ENCODE results near the gene ECI1.

The ECI1 gene, protein sequence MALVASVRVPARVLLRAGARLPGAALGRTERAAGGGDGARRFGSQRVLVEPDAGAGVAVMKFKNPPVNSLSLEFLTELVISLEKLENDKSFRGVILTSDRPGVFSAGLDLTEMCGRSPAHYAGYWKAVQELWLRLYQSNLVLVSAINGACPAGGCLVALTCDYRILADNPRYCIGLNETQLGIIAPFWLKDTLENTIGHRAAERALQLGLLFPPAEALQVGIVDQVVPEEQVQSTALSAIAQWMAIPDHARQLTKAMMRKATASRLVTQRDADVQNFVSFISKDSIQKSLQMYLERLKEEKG

DNA sequence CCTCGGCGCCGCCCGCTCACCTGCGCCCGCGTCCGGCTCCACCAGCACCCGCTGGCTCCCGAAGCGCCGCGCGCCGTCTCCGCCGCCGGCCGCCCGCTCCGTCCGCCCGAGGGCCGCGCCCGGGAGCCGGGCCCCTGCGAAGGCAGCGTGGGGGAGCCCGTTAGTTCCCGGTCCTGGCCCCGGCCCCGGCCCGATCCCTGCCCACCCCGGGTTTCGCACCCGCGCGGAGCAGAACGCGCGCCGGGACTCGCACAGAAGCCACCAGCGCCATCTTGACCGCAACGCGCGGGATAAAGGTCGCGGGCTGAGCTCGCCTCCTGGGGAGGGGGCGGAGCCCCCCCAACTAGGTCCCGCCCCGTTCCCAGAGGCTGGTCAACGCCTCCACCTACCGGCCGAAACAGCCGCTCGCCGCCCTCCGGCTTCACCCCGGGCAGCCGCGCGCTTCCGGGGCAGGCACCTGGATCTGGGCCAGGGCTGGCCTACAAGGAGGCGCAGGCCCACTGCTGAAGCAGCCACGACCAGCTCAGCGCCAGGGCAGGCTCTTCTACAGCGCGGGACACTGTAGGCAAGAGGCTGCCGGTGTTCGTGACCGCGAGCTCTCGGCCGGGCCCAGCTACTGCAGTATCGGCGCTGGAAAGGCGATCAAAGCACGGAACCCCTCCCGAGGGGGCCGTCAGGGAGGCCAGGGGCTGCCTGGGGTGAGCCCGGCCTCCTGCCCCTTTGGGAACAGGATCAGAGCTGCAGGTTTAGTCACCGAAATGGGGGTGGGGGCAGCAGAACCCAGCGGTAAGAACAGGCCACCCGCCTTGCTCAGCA is at the start of gene ECI1:
ECI1 (minus strand) TSS at position 292 of the 816 bp plus-strand sequence; CDS start at position 271, 21 bp downstream.
- peak; percentile 90 for DNase-seq

DNA sequence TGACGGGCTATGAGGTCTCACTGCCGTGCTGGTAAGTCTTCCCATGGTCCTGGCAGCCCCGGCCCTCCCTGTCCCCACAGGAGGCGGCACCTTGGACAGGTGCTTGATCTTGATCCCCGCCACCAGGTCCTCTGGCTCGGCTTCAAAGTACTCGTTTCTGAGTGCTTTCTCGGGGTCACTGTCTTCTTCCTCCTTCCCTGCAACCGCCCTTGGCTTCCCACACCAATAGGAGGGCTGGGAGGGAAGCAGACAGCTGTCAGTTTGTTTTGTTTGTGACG is 48.5 kb upstream of the ECI1 start:
- no peak for DNase-seq

DNA sequence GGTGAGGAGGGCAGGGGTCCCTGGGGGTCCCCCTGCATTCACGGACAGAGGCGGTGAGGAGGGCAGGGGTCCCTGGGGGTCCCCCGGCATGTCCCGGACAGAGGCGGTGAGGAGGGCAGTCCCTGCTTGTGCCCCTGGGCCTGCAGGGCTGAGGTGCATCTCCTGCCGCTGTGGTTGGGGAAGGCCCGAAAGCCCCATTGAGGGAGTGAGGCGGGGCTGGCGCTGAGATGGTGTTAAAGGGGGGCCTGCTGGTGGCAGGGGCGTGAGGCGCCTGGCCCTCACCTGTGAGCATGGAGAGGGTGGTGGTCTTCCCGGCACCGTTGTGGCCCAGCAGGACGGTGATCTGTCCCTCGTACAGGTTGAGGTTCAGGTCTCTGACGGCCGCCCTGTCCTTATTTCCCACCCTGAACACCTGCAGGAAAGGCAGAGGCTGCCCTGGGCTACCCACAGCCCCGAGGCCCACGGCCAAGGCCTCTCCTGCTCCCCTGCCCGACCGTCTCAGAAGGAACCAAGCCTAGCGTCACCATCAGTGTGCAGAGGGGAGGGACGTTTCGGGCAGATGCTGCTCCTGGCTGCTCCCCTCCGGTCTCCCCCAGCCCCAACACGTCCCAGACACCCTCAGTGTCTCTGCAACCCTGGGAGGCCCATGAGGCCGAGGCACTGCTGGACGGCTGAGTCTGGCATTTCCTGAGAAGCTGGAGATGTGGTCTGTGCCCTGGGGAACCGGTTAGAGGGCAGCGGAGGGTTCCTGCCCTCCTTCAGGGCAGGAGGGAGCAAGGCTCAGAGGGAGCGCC is 47.9 kb upstream of the ECI1 start:
- no peak for DNase-seq

DNA sequence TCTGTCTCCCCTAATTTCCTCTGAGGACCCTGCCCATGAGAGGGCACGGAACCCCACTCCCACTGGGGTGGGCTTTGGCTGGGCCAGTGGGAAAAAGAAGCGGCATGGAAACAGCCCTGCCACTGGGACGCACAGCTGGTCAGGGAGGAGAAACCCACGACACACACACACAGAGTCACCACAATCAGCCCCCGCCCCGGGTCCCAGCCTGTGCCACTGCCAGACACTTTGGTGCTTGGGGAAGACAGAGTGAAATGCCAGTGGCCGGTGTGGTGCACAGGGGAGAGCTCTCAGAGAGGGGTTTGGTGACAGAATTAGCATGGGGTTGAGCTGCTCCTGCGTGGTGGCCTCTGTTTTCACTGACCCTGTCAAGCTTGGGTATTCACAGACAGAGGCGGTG is 47.2 kb upstream of the ECI1 start:
- no peak for DNase-seq

DNA sequence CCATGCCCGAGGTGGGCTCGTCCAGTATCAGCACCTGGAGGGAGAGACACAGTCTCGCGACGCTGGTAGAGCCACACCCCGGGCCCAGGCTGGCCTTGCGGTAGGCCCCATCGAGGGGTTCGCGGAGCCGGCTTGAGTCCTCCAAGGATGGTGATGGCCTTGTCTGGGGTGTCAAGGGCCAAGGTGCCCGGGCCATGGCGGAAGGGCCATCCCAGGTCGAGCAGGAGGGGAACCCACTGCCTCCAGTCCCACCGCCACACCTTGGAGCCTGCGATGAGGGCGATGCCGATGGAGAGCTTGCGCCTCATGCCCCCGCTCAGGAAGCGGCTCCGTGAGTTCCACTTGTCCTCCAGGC is 46.1 kb upstream of the ECI1 start:
- DNase-seq, result no peak

DNA sequence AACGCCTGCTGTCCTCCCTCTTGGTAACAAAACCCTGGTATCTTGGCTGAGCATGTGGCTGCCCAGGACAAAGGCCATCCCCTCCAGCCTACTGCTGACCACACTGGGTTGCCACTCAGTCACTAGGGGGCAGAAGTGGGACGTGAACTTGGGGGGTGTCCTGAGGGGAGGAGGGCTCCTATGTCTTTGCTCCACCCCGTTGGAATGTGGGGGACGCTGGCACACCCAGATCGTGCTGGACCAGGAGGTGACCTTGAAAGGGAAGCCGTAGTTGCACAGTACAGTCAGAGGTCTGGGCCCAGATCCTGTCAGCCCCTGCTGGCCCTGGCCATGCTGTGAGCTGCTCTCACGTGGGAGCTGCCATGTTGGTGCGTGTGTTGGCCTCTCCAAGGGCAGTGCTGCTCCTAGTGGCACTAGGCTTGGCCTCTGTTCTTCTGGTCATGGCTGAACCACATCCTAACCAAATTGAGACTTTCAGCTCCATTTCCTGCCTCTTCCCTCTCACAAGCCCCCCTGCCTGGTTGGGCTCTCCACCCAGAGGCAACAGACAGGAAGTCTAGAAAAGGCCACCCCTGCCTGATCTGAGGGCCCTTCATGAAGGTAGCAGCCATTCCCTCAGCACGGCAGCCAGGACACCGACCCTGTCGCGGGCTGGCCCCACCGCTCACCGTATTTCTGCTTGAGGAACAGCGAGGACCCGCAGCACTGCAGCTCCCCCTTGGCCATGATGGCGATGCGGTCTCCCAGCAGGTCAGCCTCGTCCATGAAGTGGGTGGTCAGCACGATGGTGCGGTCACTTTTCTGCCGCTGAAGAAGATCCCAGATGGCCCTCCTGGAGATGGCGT is 45.5 kb upstream of the ECI1 start:
- peak; percentile 8 for DNase-seq

DNA sequence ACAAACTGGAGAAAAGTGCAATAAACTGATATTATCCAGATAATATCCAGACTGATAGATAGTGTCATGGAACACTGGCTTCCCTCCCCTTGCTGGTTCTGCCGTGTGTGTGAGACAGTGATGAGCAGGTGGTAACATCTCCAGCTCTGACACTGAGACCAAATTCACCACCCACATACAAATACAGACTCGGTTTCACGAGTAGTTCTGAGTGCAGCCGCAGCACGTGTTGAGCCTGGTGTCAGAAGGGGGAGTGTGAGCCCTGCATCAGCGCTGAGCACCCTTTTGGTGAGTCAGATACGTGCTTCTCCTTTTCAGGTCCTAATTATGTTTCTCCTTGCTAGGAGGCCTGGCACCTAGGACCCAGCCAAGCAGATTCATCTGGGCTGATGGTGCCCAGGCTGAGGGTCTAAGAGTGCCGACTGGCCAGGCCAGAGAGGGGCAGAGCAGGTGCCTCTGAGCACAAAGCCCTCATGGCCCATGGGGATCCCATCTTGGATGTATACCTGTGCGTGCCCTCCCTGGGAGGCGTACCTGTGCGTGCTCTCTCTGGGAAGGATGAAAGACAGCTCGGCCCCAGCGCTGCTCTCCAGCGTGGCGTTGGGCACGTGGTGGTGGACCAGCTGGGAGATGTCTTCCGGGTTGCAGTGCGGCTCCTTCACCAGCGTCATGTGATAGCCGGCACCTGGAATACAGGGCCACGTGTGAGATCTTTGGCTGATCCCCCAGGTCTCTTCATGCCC is 43.8 kb upstream of the ECI1 start:
- DNase-seq, result peak; percentile 4

DNA sequence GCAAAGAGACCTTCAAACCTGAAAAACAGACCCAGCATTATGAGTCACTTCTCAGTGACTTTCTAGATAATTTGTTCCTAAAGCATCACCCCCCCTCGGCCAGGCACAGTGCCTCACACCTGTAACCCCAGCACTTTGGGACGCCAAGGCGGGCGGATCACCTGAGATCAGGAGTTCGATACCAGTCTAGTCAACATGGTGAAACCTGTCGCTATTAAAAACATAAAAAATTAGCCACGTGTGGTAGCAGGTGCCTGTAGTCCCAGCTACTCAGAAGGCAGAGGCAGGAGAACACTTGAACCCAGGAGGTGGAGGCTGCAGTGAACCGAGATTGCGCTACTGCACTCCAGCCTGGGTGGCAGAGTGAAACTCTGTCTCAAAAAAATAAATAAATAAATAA is 40.8 kb upstream of the ECI1 start:
- no peak for DNase-seq

DNA sequence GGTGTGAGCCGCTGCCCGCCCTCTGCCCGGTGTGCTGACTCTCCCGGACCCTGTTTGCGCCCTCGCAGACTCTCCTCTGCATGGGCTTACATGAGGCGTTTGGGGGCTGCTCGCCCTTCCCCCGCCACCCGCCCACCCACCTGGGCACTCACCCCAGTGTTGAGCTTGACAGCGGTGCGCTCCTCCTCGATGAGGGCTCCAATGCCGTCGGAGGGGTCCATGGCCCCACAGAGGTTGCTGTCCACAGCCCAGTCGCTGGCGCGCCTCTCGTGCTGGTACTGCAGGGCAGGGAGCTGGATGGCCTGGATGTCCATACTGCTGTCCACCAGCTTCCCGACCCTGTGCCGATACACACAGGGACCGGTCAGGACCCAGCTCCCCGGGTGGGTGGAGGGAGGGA is 37.9 kb upstream of the ECI1 start:
- no peak for DNase-seq

DNA sequence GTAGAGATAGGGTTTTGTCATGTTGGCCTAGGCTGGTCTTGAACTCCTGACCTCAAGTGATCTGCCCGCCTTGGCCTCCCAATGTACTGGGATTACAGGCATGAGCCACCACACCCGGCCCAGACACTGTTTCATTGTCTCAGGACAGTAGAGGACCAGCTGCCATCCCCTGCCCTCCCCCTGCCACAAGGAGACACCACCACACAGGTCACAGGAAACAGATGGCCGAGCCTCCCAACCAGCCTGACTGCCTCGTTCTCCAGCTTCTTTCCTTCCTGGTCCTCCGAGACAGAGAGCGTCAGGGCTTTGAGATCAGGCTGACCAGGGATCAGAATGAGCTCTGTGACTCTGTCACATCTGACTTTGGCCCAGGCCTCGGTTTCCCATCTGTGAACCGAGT is 37.3 kb upstream of the ECI1 start:
- no peak for DNase-seq

DNA sequence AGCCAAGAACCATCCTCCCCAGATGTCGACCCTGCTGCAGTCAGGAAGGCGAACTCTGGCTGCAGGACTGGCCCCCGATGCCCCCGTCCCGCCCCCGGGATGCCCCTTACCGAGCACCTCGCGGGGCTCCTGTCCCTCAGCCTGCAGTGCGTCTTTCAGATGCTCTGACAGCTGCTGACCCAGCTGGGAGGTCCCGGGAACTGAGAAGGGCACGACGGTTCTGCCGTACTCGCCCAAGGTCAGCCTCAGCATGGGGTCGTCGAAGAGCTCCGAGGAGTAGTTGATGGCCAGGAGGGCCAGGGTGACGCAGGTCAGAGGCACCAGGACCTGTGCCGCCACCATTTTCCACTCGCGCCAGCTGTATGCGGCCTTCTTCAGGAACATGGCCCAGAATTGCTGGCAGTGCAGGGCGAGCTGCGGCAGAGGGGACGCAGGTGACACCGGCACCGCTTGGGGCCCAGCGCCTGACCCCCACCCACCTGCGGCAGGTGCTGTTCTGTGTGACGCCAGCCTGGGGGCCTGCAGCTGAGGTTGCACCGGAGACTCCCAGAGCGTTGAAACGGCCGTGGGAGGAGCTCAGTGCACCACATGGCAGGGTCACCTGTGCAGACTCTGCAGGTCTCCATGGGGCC is 36.6 kb upstream of the ECI1 start:
- DNase-seq, result no peak

DNA sequence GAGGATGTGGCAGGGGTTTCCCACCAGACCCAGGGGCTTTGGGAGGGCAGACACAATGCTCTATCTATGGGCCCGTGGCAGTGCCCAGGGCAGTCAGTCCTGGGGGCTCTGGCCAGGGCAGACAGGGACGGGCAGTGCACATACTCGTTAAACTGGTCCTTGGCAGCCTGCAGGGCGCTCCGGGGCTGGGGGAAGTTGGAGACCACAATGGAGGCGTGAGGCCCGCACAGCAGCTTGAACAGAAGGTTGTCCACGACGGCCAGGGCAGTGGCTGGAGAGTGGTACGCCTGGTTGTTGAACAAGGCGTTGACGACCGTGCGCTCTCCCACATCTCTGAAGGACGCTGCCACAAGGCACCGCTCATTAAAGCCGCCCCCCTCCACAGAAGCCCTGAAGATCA is 35.2 kb upstream of the ECI1 start:
- DNase-seq, result no peak

DNA sequence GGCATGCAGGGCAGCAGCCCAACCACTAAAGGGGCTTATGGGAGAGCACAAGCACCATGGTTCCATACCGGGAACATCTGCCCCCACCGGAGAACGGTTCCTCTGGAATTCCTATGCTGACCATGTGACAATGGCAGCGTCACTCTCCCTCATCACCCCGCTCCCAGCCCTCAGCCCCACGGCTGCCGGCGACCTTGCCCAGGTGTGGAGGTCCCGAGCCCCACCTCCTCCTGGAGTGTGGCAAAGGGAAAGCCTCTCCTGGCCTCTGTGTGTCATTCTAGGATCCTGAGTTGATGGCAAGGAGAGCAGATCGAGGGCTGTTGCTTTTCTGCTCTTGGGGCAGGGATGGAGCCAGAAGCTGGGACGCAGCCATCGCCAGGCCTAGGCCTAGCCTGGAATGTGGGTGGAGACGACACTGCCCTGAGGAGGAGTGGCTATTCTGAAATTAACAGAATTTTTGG is 34.4 kb upstream of the ECI1 start:
- no peak for DNase-seq

DNA sequence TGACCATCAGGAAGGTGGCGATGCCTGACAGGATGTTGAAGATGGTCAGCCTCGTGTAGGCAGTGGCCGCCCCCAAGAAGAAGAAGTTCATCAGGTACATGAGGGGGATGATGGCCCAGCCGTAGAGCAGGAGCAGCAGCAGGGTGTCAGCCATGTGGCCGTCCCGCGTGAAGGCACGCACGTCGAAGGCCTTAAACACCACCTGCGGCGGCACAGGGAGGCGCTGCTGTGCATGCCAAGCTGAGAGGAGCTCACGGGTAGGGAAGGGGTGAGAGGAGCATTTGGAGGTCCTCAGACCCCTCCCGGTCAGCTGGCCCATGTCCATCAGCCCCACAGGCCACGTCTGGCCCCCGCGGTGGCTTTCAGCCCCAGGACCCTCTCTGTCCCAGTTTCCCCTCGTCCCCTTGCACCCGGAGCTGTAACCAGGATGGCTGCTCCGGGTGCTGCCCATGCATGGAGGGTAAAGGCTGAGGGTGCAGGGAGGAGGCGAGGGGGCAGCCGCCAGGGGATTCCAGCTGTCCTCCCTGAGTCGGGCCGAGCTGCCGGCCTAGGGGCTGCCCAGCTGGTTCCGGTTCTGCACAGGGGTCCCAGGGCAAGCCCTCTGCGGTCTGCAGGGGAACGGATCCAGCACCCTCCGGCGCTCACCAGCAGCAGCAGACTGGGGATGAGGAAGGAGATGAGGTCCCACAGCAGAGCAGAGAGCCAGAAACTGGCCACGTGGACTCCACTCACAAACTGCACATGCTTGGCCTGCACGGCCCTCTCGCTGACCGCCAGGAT is 33.6 kb upstream of the ECI1 start:
- no peak for DNase-seq

DNA sequence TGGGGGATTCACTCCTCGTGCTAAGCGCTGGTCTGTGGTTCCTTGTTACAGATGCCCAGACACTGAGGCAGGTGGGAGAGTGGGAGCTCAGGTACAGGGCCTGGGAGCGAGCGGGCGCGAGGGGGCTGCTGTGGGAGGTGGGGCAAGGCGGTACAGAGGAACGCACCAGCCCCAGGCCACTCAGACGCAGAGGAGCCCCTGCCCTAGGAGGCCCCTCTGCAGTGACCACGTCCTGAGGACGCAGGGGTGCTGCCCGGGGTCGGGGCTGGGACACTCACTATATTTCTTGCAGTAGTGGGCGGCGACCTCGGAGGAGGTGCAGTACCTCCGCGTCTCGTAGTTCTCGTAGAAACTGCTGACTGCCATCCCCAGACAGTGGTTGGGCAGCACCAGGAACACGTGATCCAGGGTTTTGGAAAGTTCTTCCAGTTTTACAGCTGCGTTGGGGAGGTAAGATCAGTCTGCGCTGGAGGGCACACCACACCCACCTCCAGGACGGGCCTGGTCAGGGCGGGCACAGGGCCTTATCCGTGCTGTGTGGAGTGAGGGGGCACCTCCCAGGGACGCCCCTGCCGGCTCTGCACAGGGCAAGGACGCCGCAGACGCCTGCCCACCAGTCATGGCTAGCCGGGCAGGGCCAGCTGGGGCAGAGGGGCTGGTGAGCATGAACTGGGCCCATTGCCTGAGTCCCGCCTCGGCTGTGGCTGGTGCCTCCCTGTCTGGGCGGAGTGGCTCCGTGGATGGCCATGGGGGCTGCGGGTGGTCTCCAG is 32.8 kb upstream of the ECI1 start:
- no peak for DNase-seq

DNA sequence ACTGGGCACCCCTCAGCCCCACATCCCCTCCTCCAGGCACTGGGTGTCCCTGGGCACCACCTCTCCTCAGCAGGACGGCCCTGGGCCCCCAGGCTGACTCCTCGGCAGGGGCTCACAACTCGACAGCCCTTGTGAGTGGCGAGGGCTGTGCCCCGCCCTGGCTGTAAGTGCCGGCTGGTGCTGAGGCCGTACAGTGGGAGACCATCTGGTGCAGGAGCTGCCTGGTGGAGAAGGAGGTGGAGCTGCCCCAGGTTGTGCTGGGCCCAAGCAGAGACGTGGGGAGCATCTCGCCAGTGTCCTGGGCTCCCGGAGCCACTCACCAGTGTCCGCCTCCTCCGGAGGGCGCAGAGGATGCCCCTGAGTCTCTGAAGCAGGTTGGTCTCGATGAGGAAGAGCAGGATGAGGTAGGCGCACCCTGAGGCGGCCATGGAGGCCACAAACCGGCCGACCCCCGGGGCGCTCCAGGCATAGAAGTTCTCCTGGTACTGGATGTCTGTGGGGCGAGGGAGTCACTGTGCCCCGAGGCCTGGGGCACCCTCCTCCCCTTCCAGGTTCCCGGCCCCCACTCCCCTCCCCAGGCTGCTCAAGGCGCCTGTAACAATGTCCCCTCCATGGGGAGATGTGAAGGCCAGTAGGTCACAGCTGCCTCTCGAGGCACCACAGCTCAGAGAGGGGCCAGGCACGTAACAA is 31.6 kb upstream of the ECI1 start:
- no peak for DNase-seq

DNA sequence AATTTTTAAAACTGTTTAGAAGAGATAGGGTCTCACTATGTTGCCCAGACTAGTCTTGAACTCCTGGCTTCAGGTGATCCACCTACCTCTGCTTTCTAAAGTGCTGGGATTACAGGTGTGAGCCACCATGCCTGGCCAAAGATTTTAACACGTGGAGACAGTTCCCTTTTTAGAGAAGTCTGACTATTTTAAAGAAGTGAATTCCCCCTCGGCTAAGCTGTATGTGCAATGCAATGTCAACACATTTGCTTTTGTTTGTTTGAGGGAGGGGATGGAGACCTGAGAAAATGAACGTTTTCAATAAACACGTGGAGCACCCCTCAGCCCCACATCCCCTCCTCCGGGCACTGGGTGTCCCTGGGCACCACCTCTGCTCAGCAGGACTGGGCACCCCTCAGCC is 30.9 kb upstream of the ECI1 start:
- DNase-seq, result no peak

DNA sequence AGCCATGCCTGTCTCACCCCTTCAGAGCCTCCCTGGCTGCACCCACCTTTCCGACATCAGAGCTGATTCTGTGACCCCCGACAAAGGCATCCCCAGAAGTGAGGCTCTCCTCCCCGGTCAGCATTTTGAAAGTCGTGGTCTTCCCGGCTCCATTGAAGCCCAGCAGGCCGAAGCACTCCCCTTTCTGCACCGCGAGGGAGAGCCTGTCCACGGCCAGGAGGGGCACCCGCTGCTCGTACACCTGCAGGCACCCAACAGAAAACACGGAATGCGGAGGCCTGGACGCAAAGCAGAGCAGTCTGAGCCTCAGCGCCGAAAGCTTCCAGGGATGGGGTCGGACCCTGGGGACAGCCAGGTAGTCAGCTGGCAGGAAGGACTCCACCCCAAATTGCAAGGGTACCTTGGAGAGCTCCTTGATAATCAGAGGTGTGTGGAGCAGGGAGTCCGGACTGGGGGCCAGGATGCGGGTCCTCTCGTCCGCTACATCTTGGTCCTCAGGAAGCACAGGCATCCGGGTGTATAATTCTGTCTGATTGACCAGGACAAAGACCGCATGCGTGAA is 29.7 kb upstream of the ECI1 start:
- no peak for DNase-seq

DNA sequence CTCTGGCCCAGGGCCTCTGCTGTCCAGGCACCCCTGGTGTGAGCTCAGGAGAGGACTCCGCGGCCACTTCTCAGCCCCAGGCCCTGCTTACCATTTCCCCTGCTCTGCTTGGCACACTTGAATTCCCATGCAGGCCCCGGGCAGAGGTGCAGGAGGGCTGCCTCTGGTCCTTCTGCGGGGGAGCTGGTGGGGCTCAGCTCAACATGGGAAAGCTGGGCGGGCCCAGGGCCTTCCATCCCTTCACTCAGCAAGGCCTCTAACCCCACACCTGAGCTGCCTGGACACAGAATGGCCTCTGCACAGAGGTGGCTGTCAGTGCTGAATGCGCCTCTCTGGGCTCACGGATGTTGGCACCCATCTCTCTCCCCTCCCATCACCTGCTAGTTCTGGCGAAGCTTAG is 29.1 kb upstream of the ECI1 start:
- DNase-seq, result no peak

Data from CD4-positive, alpha-beta T cell treated with Interleukin-12 subunit alpha and Interleukin-12 subunit beta, for 1 hour (primary cell).